Gastrocnemius medialis (tissue), 4 donors: ENCODE data around the gene NCK1. TPM values are rescaled to one million over a fixed set of nuclear protein-coding genes. Genes with fewer than 3 reads are reported as not detected.

Source experiments
- ATAC-seq, 2 donors: fragments of 150-250 bp; one replicate each; pipeline ENCODE4 v1.9.1; 2016
- DNase-seq, 2 donors: peaks; one replicate each; pipeline ENCODE4 v3.0.0-alpha.2; 2019
- H3K27ac ChIP-seq, 4 donors: fragments of 200-600 bp; sonication (generic); 1 replicate in 1 of 4; 2 replicates in 3 of 4; pipeline ENCODE4 v1.5.1; 2016 to 2018; ENCODE audit warnings: mild to moderate bottlenecking in 2 of 4, moderate library complexity in 1 of 4
- H3K27me3 ChIP-seq, 3 donors: fragments of 200-600 bp; sonication (generic) in 2 of 3; 1 replicate in 1 of 3; 2 replicates in 2 of 3; pipeline versions ENCODE4 v1.5.1 to v1.6.0; 2016 to 2019; ENCODE audit warnings: mild to moderate bottlenecking in 1 of 3, moderate library complexity in 1 of 3
- H3K36me3 ChIP-seq, 2 donors: fragments of 200-600 bp; sonication (generic) in 1 of 2; one replicate each; pipeline ENCODE4 v1.5.1; 2017 to 2018
- H3K4me1 ChIP-seq, 2 donors: fragments of 200-600 bp; sonication (generic) in 1 of 2; one replicate each; pipeline ENCODE4 v1.5.1; 2016 to 2017; ENCODE audit warnings: mild to moderate bottlenecking in 2 of 2
- H3K4me3 ChIP-seq, 4 donors: fragments of 200-600 bp; sonication (generic) in 3 of 4; 1 replicate in 1 of 4; 2 replicates in 3 of 4; pipeline ENCODE4 v1.5.1; 2016 to 2019; ENCODE audit warnings: mild to moderate bottlenecking in 2 of 4
- H3K9me3 ChIP-seq, 3 donors: fragments of 200-600 bp; sonication (generic) in 2 of 3; 1 replicate in 1 of 3; 2 replicates in 2 of 3; pipeline ENCODE4 v1.5.1; 2016 to 2019
- POLR2A ChIP-seq, 2 donors: fragments of 450-650 bp; IDR thresholded peaks; one replicate each; pipeline ENCODE4 v1.6.1; 2017; ENCODE audit warnings: antibody characterized with exemption in 2 of 2, mild to moderate bottlenecking in 2 of 2, moderate library complexity in 2 of 2
- in situ Hi-C, 4 donors: fragments of 200-750 bp; cut with MboI; loops; one replicate each; pipeline versions ENCODE4 v1.15.0 to v1.8.0; 2017; ENCODE audit warnings: low sequenced_read_pairs in 4 of 4
- intact Hi-C: fragments of 100-400 bp; cut with DNase I; formaldehyde crosslinking; loops from one replicate; pipeline ENCODE4 v1.15.1; 2023; ENCODE audit warnings: low total_unique reads
- total RNA-seq, 4 donors: library from RNA; depleted of rRNA; stranded (reverse); fragments of >200 nt; gene quantifications; one replicate each; pipeline versions ENCODE4 v1.1.0 to v1.2.3, GENCODE V29; 2016
- TF ChIP-seq, protein P1 (sequence below), 5 experiments: fragments of 450-650 bp in 3 of 5; fragments of 200-600 bp in 2 of 5; sonication (generic) in 2 of 5; IDR thresholded peaks in 4 of 5; conservative IDR thresholded peaks in 1 of 5; 1 replicate in 4 of 5; 2 replicates in 1 of 5; pipeline ENCODE4 v1.5.1; 2016 to 2019; ENCODE audit warnings: antibody characterized with exemption in 5 of 5, mild to moderate bottlenecking in 3 of 5, moderate library complexity in 3 of 5

The NCK1 gene
- total RNA-seq, 4 donors from 2014 or later = 23.5 to 36.6 (median 27.0) TPM

DNA sequence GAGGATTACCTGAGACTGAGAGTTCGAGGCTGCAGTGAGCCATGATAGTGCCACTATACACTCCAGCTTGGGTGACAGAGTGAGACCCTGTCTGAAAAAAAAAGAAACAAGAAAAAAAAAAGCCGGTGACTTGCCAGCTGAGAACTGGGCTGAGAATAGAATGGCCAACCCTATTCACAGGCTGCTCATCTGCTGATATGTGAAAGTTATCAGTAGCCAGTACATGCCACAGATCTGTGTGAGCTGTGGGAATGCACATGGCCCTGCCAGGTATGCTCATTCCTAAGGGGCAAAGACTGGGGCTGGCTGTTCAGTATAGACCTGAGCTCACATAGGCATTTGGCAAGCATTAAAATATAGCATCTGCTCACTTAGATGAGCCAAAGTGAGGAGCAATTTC lies 126.6 kb downstream of the NCK1 start:
- H3K36me3 ChIP-seq = no peaks in the 10 kb centered on the region
- H3K4me1 ChIP-seq = no peaks in the 10 kb centered on the region
- DNase-seq = no peak
- H3K27ac ChIP-seq = no peak overlapping the region
- TF ChIP-seq, protein P1, sequence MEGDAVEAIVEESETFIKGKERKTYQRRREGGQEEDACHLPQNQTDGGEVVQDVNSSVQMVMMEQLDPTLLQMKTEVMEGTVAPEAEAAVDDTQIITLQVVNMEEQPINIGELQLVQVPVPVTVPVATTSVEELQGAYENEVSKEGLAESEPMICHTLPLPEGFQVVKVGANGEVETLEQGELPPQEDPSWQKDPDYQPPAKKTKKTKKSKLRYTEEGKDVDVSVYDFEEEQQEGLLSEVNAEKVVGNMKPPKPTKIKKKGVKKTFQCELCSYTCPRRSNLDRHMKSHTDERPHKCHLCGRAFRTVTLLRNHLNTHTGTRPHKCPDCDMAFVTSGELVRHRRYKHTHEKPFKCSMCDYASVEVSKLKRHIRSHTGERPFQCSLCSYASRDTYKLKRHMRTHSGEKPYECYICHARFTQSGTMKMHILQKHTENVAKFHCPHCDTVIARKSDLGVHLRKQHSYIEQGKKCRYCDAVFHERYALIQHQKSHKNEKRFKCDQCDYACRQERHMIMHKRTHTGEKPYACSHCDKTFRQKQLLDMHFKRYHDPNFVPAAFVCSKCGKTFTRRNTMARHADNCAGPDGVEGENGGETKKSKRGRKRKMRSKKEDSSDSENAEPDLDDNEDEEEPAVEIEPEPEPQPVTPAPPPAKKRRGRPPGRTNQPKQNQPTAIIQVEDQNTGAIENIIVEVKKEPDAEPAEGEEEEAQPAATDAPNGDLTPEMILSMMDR (IDR thresholded peaks at IDR 0.05 in 4 of 5, conservative IDR thresholded peaks at IDR 0.05 in 1 of 5) = no peak
- no peak for TF ChIP-seq POLR2A (IDR thresholded peaks at IDR 0.05)
- H3K9me3 ChIP-seq = no peaks in the 10 kb centered on the region
- intact Hi-C loops = no loop called here
- in situ Hi-C loops = no loop called here
- no peaks in the 10 kb centered on the region for H3K27me3 ChIP-seq
- ATAC-seq = no peak
- no peak overlapping the region for H3K4me3 ChIP-seq

DNA sequence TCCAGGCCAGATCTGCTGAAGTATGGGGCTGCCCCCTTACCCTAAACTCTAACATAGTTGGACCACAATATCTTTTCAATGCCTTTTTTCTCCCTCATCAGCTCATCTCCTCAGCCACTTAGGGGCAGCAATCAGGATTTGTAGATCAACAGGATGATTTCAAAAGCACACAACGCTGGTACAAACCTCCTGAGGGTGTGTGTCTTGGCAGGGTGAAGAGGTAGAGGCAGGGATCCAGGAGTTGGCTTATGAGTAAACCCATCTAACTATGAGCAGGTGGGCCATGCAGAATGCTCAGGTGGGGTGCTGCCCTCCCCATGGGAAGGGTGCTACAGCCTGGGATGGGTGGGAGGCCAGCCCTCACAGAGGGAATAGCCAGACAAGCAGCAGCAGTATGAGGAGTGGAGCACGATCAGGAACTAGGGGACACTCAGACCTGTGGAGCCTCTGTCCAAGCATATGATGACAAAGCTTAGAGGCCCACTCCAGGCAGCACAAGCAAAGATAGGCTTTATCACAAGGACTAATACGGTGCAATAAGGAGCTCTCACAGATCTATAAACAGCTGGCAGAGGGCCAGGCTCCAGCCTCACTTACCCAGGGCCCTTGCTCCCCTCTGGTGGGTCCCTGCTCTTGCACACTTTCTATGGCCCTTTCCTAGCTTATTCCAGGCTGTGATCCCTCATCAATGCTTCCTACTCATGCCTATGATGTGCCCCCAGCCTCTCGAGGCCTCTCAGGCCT lies 127.9 kb downstream of the NCK1 start:
- Histone ChIP-seq H3K9me3 (no peaks in the 10 kb centered on the region), H3K36me3 (no peaks in the 10 kb centered on the region), H3K27ac (no peak overlapping the region), H3K27me3 (no peaks in the 10 kb centered on the region), H3K4me1 (peaks cover 0 to 2% of the 10 kb centered on the region in 2 donors), H3K4me3 (no peak overlapping the region)
- DNase-seq (no peak), ATAC-seq (no peak)
- in situ Hi-C loops = no loop called here
- no peak for TF ChIP-seq POLR2A (IDR thresholded peaks at IDR 0.05)
- TF ChIP-seq, protein P1 (IDR thresholded peaks at IDR 0.05 in 4 of 5, conservative IDR thresholded peaks at IDR 0.05 in 1 of 5) = no peak
- intact Hi-C loops = no loop called here

DNA sequence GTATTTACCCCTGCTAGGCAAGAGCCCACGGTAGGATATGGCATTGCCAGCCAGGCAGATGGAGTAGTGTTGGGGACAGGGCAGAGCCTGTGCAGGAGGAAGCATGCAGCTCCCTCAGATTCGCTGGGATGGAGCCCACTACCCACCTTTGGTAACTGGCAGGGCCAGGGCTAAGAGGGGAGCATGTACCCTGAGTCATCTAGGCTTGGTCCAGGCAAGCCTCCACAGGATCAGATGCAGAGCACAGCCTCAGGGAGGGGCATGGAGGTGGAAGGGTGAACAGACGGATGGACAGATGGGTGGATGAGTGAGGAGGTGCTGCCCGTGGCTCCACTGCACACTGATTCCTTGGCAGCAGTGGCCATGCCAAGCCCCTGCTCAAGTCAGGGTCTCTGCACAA lies 128.8 kb downstream of the NCK1 start:
- ATAC-seq = no peak
- intact Hi-C loops = no loop called here

DNA sequence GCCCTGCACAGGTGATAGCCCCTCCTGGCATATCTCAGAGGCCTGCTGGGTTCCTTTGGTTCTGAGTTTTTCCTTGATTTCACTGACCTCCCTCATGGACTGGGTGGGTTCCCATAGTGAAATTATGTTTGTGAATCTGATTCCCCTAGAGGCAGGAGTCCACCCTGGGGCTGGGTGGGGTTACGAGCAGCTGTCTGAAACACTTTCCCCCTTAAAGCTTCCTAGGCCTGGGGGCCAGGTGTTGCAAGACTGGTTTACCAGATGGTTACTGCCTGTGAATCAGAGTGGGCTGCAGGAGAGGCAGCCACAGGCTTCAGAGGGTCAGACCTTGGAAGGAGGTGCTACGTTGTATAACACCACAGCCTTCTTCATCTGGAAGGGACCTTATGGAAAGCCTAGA lies 130.1 kb downstream of the NCK1 start:
- Histone ChIP-seq H3K9me3 (no peaks in the 10 kb centered on the region), H3K36me3 (no peaks in the 10 kb centered on the region), H3K4me1 (peaks cover 4 to 10% of the 10 kb centered on the region in 2 donors), H3K27ac (no peak overlapping the region), H3K27me3 (no peaks in the 10 kb centered on the region), H3K4me3 (no peak overlapping the region)
- intact Hi-C loops = no loop called here
- in situ Hi-C loops = no loop called here
- ATAC-seq (no peak), DNase-seq (no peak)
- TF ChIP-seq, protein P1 (IDR thresholded peaks at IDR 0.05 in 4 of 5, conservative IDR thresholded peaks at IDR 0.05 in 1 of 5) = no peak
- TF ChIP-seq POLR2A (IDR thresholded peaks at IDR 0.05) = no peak

More for the DNA sequence above, 128.8 kb downstream of the NCK1 start:
- Histone ChIP-seq H3K4me1 (peaks cover 4 to 10% of the 10 kb centered on the region in 2 donors), H3K27ac (no peak overlapping the region), H3K4me3 (no peak overlapping the region), H3K27me3 (no peaks in the 10 kb centered on the region), H3K36me3 (no peaks in the 10 kb centered on the region), H3K9me3 (no peaks in the 10 kb centered on the region)
- TF ChIP-seq, protein P1 (IDR thresholded peaks at IDR 0.05 in 4 of 5, conservative IDR thresholded peaks at IDR 0.05 in 1 of 5) = no peak
- TF ChIP-seq POLR2A (IDR thresholded peaks at IDR 0.05) = no peak
- DNase-seq = no peak
- in situ Hi-C loops = no loop called here
